WTC11 (cell line): ENCODE data around the gene CAMK2A. TPM values are rescaled to one million over a fixed set of nuclear protein-coding genes. Genes with fewer than 3 reads are reported as not detected.

Experiments
- ARID4B ChIP-seq: sonication (generic); formaldehyde crosslinking; IDR thresholded peaks from 2 replicates; pipeline ENCODE4 v1.8.0; 2023; ENCODE audit warnings: missing genetic modification reagents, mild to moderate bottlenecking, borderline replicate concordance
- FOXP1 ChIP-seq: sonication (generic); formaldehyde crosslinking; IDR thresholded peaks from 2 replicates; pipeline ENCODE4 v1.8.0; 2022; ENCODE audit warnings: missing genetic modification reagents, mild to moderate bottlenecking, moderate library complexity, borderline replicate concordance
- RELA ChIP-seq: sonication (generic); formaldehyde crosslinking; IDR thresholded peaks from 2 replicates; pipeline ENCODE4 v1.8.1; 2022; ENCODE audit warnings: missing genetic modification reagents, mild to moderate bottlenecking, borderline replicate concordance
- RORB ChIP-seq: fragments of 250-450 bp; sonication (Bioruptor Pico); IDR thresholded peaks from 2 replicates; pipeline ENCODE4 v1.9.0; 2021; ENCODE audit warnings: mild to moderate bottlenecking
- total RNA-seq: library from RNA; stranded (reverse); gene quantifications from 3 replicates; pipeline ENCODE4 v1.2.3, GENCODE V29; 2021
- TF ChIP-seq, protein P1 (sequence below): sonication (generic); formaldehyde crosslinking; conservative IDR thresholded peaks from 2 replicates; pipeline ENCODE4 v1.8.1; 2022; ENCODE audit warnings: mild to moderate bottlenecking, missing genetic modification reagents
- TF ChIP-seq, protein P2 (sequence below): sonication (generic); formaldehyde crosslinking; IDR thresholded peaks from 2 replicates; pipeline ENCODE4 v1.8.0; 2022; ENCODE audit warnings: mild to moderate bottlenecking, missing genetic modification reagents
- TF ChIP-seq, protein P3 (sequence below): fragments of 200-600 bp; IDR thresholded peaks from 2 replicates; pipeline ENCODE4 v1.8.0; 2022; ENCODE audit warnings: antibody characterized with exemption

Gene CAMK2A
- total RNA-seq, 1 experiment from 2014 or later = 0.13 TPM

DNA sequence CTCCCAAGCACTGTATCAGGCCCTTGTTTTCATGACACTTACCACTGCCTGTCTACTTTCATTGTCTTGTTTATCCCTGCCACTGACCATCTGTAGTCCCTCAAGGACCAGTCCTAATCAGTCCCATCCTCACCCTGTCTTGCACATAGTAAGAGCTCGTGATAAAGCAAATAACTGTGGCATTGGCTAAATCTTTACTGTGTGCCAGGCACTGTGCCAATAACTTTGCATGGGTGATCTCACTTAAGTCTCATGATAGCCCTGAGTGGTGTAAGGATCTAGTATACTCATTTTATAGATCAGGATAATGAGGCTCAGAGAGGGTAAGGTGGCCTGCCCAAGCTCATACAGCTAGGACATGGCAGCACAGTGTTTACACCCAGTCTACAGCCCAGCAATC lies 117.4 kb downstream of the CAMK2A start (continued):
- no peak for TF ChIP-seq ARID4B (CRISPR knock-in tag)
- TF ChIP-seq, protein P1, sequence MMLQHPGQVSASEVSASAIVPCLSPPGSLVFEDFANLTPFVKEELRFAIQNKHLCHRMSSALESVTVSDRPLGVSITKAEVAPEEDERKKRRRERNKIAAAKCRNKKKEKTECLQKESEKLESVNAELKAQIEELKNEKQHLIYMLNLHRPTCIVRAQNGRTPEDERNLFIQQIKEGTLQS = no peak
- TF ChIP-seq FOXP1 (CRISPR knock-in tag) = no peak
- TF ChIP-seq, protein P2, sequence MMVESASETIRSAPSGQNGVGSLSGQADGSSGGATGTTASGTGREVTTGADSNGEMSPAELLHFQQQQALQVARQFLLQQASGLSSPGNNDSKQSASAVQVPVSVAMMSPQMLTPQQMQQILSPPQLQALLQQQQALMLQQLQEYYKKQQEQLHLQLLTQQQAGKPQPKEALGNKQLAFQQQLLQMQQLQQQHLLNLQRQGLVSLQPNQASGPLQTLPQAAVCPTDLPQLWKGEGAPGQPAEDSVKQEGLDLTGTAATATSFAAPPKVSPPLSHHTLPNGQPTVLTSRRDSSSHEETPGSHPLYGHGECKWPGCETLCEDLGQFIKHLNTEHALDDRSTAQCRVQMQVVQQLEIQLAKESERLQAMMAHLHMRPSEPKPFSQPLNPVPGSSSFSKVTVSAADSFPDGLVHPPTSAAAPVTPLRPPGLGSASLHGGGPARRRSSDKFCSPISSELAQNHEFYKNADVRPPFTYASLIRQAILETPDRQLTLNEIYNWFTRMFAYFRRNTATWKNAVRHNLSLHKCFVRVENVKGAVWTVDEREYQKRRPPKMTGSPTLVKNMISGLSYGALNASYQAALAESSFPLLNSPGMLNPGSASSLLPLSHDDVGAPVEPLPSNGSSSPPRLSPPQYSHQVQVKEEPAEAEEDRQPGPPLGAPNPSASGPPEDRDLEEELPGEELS = no peak
- TF ChIP-seq, protein P3, sequence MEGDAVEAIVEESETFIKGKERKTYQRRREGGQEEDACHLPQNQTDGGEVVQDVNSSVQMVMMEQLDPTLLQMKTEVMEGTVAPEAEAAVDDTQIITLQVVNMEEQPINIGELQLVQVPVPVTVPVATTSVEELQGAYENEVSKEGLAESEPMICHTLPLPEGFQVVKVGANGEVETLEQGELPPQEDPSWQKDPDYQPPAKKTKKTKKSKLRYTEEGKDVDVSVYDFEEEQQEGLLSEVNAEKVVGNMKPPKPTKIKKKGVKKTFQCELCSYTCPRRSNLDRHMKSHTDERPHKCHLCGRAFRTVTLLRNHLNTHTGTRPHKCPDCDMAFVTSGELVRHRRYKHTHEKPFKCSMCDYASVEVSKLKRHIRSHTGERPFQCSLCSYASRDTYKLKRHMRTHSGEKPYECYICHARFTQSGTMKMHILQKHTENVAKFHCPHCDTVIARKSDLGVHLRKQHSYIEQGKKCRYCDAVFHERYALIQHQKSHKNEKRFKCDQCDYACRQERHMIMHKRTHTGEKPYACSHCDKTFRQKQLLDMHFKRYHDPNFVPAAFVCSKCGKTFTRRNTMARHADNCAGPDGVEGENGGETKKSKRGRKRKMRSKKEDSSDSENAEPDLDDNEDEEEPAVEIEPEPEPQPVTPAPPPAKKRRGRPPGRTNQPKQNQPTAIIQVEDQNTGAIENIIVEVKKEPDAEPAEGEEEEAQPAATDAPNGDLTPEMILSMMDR = no peak
- TF ChIP-seq RORB (CRISPR knock-in tag) = no peak
- TF ChIP-seq RELA (CRISPR knock-in tag) = no peak

Other genes with a start within 250 kb of the CAMK2A start
- gene CSF1R, start 203.2 kb downstream of the CAMK2A start, total RNA-seq = 0.07 to 0.20 TPM (median 0.14 TPM) in 3 replicates
- 5.0 to 7.9 TPM (median 5.1 TPM) in 3 replicates for gene PDGFRB, start 133.9 kb downstream of the CAMK2A start, total RNA-seq
- 0.09 to 0.14 TPM (median 0.13 TPM) in 3 replicates for gene CDX1, start 123.0 kb downstream of the CAMK2A start, total RNA-seq
- 0.04 TPM in 1 of 3 replicates, not detected in the others for gene SLC6A7, start 99.7 kb downstream of the CAMK2A start, total RNA-seq
- gene ARSI, start 13.1 kb upstream of the CAMK2A start, total RNA-seq = 5.9 to 6.9 TPM (median 6.6 TPM) in 3 replicates
- 130 to 174 TPM (median 133 TPM) in 3 replicates for gene TCOF1, start 67.9 kb upstream of the CAMK2A start, total RNA-seq
- 28.2 to 47.6 TPM (median 44.3 TPM) in 3 replicates for gene CD74, start 123.1 kb upstream of the CAMK2A start, total RNA-seq
- gene RPS14, start 160.0 kb upstream of the CAMK2A start, total RNA-seq = 2,564 to 2,814 TPM (median 2,812 TPM) in 3 replicates
- gene NDST1, start 218.4 kb upstream of the CAMK2A start, total RNA-seq = 58.1 to 69.9 TPM (median 61.5 TPM) in 3 replicates